Activated CD4-positive, alpha-beta T cell treated with anti-CD3 and anti-CD28 coated beads, Interleukin-2, Interleukin-4, amounts not matched to agents 100 ng/mL and 50 ng/mL, durations not matched to agents 16 hours and 8 hours (primary cell): ENCODE results near the gene PLAGL2.
"Not testable (repeated sequence)": the region's sequence is repeated elsewhere in the genome, so short reads cannot be mapped to it uniquely, and the experiment has no call there.

ENCODE experiments used
- DNase-seq: peaks from one replicate; pipeline ENCODE4 v3.0.0-alpha.2; 2020; ENCODE audit warnings: low spot score

The PLAGL2 gene

DNA sequence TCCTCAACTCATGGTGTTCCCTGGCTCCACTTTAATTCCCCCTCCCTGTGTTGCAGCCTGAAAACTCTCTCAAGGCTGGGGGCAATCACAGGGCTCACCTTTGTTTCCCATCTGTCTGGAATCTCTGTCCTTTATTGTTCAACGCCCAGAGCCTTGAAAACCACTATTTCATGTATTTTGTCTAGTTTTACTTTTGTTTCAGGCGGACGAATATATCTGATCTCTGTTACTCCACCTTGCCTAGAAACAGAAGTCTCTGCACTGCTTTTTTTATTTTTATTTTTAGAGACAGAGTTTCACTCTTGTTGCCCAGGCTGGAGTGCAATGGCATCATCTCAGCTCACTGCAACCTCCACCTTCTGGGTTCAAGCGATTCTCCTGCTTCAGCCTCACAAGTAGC is 27.6 kb downstream of the PLAGL2 start:
- no peak for DNase-seq

DNA sequence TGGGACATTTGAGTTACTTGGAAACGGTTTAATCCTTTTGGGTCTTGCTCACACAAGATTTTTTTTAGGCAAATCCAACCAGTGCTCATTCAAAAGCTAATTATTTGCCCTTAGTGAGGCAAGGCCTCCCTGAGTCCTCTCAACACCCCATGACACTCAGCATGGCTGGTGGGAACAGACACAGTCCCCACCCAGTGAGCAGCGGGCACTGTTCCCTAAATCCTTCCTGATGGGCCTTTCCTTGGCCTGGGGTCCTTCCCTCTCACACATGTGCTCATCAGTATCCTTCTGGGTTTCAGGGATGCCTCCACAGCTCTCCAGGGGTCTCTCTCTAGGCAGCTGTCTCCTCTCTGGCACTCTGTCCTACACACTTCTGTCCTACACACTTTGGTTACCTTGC is 28.0 kb downstream of the PLAGL2 start:
- no peak for DNase-seq

DNA sequence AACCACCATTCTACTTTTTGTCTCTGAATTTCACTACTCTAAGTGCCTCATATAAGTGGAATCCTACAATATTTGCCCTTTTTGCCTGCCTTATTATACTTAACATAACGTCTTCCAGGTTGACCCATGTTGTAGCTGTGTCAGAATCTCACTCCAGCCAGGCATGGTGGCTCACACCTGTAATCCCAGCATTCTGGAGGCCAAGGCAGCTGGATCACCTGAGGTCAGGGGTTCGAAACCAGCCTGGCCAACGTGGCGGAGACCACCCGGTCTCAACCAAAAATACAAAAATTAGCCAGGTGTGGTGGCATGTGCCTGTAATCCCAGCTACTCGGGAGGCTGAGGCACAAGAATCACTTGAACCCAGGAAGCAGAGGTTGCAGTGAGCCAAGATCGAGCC is 29.8 kb downstream of the PLAGL2 start:
- DNase-seq = not testable (repeated sequence)

GRCh38 chr20:32168184-32168910 is 39.2 kb downstream of the PLAGL2 start:
- DNase-seq = no peak

DNA sequence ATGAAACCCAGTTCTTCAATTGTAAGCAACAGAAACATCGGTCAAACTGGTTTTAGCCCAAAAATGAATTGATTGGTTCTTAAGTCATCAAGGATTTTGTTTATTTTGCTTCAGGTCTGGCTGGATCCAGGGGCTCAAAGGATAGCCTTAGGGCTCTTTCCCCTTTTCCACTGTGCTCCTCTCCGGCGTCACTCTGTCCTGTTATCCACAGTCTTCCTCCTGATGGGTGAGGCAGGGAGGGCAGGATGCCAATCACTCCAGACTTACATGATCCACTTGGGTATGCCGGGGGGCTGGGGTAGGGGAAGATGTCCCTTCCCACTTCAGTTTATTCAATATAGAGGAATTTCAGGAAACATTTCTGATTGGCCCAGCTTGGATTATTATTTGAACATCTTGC is 40.0 kb downstream of the PLAGL2 start:
- no peak for DNase-seq

DNA sequence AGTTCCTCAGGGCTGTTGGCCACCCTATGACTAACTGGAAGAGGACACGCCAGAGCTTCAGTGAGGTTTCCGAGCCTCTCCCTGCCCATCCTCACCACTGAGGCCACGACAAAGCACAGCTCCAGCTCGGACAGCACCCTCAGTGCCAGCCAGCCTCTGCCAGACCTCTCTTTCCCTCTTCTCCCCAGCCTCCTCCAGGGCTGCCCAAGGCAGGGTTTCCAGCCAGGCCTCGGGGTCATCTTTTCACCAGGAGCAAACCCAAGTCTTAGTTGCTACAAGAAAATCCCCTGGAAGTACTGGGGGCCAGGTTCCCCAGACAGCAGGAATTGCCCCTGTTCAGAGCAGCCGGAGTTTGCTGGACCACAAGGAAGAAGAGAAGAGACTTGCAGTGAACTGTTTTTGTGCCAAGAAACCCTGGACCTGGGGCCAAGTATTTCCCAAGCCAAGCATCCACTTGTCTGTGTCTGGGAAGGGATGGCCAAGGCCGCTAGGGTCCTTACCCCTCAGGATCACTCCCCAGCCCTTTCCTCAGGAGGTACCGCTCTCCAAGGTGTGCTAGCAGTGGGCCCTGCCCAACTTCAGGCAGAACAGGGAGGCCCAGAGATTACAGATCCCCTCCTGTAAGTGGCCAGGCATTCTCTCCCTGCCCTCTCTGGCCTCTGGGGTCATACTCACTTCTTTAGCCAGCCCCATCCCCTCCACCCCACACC is 41.6 kb downstream of the PLAGL2 start:
- no peak for DNase-seq

GRCh38 chr20:32164984-32165735 is 42.4 kb downstream of the PLAGL2 start:
- DNase-seq = no peak

DNA sequence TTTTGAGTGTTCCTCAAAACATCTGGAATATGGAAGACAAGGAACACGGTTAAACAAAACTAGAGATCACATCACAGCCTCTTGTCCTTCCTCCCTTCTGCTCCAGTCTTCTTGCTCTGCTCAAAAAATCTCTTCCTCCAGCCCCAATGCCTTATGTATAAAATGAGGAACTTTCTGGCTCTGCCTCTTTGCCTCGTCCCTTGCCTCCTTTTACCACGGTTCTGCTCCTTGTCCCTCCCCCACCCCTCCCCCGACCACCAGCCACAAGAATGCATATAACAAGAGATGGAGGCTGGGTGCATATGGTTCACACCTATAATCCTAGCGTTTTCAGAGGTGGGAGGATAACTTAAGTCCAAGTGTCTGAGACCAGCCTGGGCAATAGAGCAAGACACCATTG is 43.6 kb downstream of the PLAGL2 start:
- no peak for DNase-seq

DNA sequence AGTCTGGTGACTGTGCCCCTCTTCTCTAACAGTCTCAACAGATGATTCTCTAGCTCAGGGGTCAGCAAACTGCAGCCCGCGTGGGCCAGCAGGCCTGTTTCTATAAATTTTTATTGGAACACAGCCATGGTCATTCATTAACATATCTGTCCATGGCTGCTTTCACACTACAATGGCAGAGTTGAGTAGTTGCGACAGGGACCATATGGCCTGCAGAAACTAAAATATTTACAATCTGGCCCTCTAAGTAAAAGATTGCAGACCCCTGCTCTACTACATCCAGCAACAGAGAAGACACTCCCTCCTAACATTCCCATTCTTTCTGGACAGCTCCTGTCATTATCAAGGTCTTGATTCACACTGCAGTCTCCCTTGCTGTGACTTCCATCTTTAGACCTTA is 45.2 kb downstream of the PLAGL2 start:
- no peak for DNase-seq

GRCh38 chr20:32160341-32160740 is 47.2 kb downstream of the PLAGL2 start:
- DNase-seq = no peak

- DNase-seq = no peak
Observed at GRCh38 chr20:32159766-32160221, 47.7 kb downstream of the PLAGL2 start.

GRCh38 chr20:32158943-32159660 is 48.4 kb downstream of the PLAGL2 start:
- no peak for DNase-seq

DNA sequence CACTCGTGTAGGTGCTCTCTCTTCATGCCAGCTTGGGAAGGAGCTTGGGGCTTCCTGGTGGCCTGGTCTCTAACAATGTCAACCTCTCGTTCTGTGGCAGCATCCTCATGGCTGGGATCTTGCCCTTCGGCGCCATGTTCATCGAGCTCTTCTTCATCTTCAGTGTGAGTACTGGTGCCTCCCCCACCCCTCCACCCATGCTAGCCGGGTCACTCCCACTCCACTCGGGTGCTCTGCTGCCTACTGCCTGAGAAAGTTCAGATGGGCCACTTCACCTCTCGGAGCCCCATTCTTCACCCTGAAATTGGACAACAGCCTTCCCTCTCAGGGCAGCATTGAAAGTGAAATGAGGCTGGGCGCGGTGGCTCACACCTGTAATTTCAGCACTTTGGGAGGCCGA is 49.2 kb downstream of the PLAGL2 start:
- DNase-seq = no peak

GRCh38 chr20:32157611-32158010 is 49.9 kb downstream of the PLAGL2 start:
- no peak for DNase-seq

DNA sequence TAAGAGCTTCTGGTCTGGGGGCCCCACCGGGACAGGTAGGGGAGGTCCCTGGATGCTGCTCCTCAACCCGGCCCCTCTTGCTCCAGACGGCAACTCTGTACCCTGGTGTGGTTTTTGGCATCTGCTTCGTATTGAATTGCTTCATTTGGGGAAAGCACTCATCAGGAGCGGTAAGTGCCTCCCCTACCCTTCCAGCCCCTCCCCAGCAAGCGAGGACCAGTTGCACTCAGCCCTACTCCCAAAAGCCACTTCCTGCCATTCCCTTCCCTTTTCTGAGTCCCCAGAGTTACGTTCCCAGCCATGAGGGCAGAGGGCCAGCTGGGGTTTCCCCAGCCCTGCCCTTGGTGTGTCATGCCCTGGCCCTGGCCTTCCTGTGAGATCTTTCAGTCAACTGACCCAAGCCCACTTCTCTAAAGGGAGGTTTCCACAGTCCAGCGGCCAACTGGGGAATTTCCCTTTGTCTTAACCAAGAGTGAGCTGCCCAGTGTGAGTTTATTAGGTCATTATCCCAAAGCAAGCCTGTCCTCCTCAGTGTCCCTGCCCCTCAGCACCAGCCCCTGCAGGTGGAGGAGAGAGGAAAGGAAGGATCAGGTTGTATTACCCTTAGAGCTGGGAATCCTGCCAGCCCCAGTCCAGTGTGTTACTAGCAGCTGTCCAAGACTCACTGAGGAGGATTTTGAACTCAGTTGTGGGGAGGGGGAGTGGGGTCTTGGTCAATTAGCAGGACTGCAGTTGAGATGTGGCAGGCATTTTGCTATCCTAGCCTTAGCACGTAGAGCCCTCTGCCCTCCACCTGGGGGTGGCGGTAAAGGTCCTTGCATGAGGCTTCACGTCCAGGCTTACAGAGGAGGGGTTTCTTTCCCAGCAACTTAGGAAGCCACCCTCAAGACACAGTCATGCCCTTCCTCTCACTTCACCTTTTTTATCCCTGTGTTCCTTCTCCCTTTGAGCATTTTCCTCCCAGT is 52.2 kb downstream of the PLAGL2 start:
- peak; percentile 15 for DNase-seq

GRCh38 chr20:32153771-32154170 is 53.8 kb downstream of the PLAGL2 start:
- DNase-seq = no peak

DNA sequence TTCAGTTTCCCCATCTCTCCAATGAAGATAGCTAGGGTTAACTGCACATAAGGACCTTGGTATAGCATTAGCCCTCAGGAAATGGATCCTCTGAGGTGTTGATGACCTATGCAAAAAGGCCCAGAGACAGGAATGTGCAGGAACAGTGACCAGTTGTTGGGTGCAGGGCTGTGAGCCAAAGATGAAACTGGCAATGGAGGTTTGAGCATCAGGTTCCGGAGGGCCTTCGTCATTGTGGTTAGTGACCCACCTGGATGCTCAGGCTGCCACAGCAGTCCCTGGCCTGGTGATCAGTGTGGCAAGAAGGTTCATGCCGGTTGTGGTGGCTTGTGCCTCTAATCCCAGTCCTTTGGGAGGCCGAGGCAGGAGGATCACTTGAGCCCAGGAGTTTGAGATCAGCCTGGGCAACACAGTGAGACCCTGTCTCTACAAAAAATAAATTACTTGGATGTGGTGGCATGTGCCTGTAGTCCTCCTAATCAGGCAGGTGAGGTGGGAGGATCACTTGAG is 54.3 kb downstream of the PLAGL2 start:
- DNase-seq = no peak

GRCh38 chr20:32152421-32153155 is 55.0 kb downstream of the PLAGL2 start:
- DNase-seq = no peak

DNA sequence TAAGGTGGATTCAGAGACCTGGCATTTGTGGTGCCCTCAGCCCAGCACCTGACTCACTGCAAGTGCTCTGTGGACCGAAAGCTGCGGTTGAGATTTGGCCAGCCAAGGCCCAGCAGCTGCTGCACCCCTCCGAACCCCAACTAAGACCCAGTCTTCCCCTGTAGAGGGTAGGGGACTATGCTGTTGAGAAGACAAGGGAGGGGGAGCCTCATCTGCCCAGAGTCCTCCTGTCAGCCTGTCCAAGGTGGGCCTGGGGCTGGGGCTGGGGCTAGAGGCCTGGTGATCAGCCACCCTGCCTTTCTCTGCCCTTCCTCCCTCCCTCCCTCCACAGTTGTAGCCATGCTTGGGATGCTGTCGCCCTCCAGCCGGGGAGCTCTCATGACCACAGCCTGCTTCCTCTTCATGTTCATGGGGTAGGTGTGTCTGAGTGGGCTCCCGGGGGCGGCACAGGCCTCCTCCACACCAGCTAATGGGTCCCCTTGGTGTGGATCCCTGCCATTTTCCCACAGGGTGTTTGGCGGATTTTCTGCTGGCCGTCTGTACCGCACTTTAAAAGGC is 57.2 kb downstream of the PLAGL2 start:
- no peak for DNase-seq
